ENCODE measurements around the gene SEPHS2.

- TF ChIP-seq CHD1 (IDR thresholded peaks at IDR 0.05; ENCODE audit: low read depth, low read length): no peak
- TF ChIP-seq EZH2 (IDR thresholded peaks at IDR 0.05; ENCODE audit: low read depth, low read length, severe bottlenecking): no peak
- no peak for TF ChIP-seq HDAC2 (IDR thresholded peaks at IDR 0.05; ENCODE audit: borderline replicate concordance in 1 of 2, low read depth in 2 of 2, low read length in 2 of 2)
- no peak for TF ChIP-seq YY1 (IDR thresholded peaks at IDR 0.05; ENCODE audit: low read depth, low read length)
- TF ChIP-seq SIN3A (conservative IDR thresholded peaks at IDR 0.05 in 1 of 2, IDR thresholded peaks at IDR 0.05 in 1 of 2; ENCODE audit: low read depth in 1 of 2, low read length in 2 of 2): no peak
Observed at GRCh38 chr16:30494709-30495108, 49.0 kb upstream of the SEPHS2 start.
